Umbilical cord (tissue), 2 donors: ENCODE results near the gene RELB. TPM values are rescaled to one million over a fixed set of nuclear protein-coding genes. Genes with fewer than 3 reads are reported as not detected.
"Not testable (repeated sequence)": the region's sequence is repeated elsewhere in the genome, so short reads cannot be mapped to it uniquely, and the experiment has no call there.

Source experiments
- DNase-seq: peaks from one replicate; pipeline ENCODE4 v3.0.0-alpha.2; 2015; ENCODE audit warnings: low spot score
- total RNA-seq: library from RNA; depleted of rRNA; stranded (reverse); fragments of >200 nt; gene quantifications from one replicate; pipeline ENCODE4 v1.2.3, GENCODE V29; 2014; ENCODE audit warnings: low replicate concordance; ENCODE audit not compliant: insufficient read depth

Gene RELB
- total RNA-seq, 1 donor from 2014 or later, result 4.8 TPM

DNA sequence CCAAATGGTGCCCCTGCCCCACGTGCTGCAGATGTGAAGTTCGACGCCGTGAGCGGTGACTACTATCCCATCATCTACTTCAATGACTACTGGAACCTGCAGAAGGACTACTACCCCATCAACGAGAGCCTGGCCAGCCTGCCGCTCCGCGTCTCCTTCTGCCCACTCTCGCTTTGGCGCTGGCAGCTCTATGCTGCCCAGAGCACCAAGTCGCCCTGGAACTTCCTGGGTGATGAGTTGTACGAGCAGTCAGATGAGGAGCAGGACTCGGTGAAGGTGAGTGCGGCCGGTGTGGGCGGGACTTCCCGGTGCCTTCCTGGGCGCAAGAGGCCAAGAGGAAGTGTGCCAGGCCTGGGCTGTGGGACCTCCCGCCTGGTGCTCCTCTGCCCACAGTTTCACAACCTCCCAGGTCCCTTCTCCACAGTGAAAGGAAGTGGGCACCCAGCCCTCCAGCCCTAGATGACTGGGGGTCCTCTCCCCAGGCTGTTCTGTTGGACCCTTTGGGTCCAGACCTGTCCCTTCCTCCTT is 14.1 kb upstream of the RELB start:
- DNase-seq, result no peak

- no peak for DNase-seq
Observed at GRCh38 chr19:44988273-44988672, 13.0 kb upstream of the RELB start.

DNA sequence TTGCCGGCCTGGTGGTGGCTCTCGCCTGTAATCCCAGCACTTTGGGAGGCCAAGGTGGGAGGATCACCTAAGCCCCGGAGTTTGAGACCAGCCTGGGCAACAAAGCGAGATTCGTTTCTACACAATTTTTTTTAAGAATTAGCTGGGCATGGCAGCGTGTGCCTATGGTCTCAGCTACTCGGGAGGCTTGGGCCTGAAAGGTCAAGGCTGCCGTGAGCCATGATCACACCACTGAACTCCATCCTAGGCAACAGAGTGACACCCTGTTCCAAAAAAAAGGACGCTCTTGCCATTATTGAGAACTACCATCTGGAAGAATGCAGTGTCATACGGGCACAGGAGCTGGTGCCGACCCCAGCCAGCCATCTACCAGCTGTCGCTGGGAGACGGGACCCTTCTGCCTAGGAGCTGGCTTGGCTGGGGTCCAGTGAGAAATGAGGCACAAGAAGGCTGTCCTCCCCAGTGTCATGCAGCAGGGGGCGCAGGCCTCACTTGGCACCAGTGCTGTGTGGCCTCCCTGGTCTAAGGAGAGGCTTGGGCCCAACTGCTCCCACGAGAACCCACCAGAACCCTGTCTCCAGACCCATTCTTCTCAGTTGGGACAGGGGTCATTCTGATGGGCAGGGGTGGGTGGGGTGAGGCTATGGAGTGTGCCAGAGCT is 12.2 kb upstream of the RELB start:
- DNase-seq, result peak; percentile 17

DNA sequence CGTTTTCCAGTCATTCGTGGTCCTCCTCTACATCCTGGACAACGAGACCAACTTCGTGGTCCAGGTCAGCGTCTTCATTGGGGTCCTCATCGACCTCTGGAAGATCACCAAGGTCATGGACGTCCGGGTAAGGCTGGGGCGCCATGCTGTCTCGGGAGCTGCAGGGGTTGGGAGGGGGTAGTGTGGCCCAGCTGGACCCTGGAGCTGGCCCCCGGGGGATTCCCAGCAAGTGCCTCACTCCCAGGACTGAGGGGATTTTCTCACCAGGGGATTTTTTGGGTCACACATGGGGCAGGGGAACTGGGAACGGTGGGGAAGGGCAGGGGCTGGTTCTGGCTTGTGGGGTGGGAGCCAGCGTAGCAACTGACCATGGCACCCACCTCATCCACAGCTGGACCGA is 10.8 kb upstream of the RELB start:
- no peak for DNase-seq

DNA sequence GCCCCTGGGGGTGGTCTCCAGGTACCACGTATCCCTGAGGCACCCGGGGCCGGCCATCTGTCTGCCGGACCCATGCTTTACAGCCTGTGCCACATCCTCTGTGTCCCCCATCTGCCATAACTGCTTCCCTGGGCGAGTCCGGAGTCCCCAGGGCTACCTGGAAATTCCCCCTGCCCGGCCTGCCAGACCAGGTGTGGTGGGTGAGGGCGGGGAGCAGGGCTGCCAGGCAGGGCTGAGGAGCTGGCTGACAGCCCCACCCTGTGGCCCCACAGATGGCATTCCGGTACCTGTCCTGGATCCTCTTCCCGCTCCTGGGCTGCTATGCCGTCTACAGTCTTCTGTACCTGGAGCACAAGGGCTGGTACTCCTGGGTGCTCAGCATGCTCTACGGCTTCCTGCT is 10.3 kb upstream of the RELB start:
- DNase-seq, result no peak

DNA sequence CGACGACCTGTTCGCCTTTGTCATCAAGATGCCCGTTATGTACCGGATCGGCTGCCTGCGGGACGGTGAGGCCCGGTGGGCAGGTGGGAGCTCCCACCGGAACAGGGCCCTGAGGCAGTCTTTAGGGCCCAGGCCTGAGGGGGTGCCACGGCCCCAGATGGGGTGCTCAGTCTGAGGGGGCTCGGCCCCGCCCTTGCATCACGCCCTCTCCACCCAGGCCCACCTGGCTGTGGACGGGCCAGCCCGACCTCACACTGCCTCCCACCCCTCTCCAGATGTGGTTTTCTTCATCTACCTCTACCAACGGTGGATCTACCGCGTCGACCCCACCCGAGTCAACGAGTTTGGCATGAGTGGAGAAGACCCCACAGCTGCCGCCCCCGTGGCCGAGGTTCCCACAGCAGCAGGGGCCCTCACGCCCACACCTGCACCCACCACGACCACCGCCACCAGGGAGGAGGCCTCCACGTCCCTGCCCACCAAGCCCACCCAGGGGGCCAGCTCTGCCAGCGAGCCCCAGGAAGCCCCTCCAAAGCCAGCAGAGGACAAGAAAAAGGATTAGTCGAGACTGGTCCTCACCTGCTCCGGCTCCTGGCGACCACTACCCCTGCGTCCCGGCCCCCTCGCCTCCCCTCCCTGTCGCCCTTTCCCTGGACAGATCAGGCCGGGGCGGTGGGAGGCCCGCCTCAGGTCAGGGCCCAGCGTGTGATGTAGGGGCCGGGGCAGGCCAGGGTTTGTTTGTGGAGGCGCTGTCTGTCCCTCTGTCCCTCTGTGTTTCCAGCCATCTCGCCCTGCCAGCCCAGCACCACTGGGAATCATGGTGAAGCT is 8.7 kb upstream of the RELB start:
- no peak for DNase-seq

DNA sequence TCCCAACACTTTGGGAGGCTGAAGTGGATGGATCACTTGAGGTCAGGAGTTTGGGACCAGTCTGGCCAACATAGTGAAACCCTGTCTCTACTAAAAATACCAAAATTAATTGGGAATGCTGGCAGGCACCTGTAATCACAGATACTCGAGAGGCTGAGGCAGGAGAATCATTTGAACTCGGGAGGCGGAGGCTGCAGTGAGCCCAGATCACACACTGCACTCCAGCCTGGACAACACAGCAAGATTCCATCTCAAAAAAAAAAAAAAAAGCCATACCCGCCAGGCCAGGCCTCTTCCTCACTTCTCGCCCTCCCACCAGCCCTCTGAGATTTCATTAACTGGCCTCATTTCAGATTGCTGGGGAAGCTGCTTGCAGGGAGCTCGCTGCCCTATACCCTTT is 7.7 kb upstream of the RELB start:
- DNase-seq, result no peak

DNA sequence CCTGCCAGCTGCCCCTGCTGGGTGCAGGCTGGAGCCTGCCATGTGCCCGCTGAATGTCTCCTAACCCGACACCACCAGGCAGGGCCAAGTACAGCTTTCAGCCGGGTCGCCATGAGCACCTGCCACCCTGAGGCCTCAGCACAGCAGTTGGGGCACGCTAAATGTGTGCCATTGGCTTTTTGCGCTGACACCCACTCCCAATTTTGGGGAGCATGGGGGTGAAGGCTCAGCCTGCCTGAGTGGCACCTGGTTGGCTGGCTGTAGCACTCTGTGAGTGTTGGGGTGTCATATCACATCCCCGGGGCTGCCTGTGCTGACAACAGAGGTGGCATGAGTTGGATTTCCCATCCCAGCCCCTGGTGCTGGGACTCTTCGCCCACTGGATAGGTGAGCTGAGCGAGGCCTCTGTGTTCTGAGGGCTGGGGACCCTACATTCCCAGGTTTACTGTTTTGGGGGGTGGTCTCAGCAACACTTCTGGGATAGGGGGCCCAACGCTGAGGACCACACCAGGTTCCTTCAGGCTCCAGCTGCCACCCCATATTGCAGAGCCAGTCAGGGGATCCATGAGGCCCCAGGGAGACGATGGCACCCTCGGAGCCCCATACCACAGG is 7.2 kb upstream of the RELB start:
- DNase-seq, result no peak

- no peak for DNase-seq
Observed at GRCh38 chr19:44998025-44998424, 3.2 kb upstream of the RELB start.

DNA sequence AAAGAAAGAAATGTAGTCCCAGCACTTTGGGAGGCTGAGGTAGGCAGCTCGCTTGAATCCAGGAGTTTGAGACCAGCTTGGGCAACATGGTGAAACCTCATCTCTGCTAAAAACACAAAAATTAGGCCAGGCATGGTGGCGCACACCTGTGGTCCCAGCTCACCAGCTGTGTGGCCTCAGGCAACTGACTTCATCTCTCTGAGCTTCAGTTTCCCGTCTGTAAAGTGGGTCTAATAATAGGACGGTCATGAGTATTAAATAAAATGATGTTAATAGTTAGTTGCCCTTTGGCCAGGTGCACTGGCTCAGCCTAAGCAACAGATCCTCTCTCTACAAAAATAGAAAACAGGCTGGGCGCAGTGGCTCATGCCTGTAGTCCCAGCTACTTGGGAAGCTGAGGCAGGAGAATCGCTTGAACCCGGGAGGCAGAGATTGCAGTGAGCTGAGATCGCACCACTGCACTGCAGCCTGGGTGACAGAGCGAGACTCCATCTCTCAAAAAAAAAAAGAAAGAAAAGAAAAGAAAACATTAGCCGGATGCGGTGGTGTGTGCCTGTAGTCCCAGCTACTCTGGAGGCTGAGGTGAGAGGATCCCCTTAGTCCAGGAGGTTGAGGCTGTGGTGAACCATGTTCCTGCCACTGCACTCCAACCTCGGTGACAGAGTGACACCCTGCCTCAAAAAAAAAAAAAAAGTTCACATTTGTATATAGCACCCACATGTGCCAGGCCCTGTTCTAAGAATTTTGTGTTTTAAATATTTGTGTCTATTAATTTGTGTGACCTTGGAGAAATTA is 1.9 kb upstream of the RELB start:
- DNase-seq, result not testable (repeated sequence)

- not testable (repeated sequence) for DNase-seq
Observed at GRCh38 chr19:45000665-45001064, 599 bp upstream of the RELB start.

GRCh38 chr19:45003485-45003884 is 2.2 kb downstream of the RELB start:
- no peak for DNase-seq

GRCh38 chr19:45005787-45006186 is 4.5 kb downstream of the RELB start:
- no peak for DNase-seq

- DNase-seq, result no peak
Observed at GRCh38 chr19:45008552-45008951, 7.3 kb downstream of the RELB start.

DNA sequence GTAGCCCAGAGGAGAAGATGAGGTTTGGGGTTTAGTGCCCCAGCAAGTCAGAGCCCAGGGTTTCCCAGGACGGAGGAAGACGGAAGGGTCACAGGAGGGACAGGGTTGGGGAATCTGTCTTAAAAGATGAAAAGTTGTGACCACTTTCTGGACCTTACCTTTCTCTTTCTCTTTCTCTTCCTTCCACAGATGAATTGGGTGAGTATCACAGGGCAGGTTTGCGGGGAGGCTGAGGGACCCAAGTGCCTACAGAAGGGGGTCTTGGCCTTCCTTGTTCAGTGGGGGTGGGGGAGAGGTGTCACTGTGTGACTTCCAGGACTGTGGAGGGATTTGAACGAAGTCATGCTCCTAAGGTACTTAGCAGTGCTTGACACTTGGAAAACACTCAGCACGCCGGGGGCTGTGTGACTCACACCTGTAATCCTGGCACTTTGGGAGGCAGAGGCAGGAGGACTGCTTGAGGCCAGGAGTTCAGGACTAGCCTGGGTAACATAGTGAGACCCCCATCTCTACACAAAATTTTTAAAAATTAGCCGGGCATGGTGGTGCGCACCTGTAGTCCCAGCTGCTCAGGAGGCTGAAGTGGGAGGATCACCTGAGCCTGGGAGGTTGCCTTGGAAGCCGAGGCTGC is 8.5 kb downstream of the RELB start:
- no peak for DNase-seq

GRCh38 chr19:45010306-45010705 is 9.0 kb downstream of the RELB start:
- DNase-seq, result no peak

DNA sequence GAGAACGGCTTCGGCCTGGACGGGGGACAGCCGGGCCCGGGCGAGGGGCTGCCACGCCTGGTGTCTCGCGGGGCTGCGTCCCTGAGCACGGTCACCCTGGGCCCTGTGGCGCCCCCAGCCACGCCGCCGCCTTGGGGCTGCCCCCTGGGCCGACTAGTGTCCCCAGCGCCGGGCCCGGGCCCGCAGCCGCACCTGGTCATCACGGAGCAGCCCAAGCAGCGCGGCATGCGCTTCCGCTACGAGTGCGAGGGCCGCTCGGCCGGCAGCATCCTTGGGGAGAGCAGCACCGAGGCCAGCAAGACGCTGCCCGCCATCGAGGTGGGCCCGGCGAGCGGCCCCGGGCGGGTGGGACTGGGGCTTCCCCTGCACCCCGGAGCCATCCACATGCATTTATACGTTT is 10.7 kb downstream of the RELB start:
- DNase-seq, result no peak

- DNase-seq, result peak; percentile 83
Observed at GRCh38 chr19:45016388-45017314, 15.4 kb downstream of the RELB start.

GRCh38 chr19:45019187-45019586 is 17.9 kb downstream of the RELB start:
- DNase-seq, result no peak

DNA sequence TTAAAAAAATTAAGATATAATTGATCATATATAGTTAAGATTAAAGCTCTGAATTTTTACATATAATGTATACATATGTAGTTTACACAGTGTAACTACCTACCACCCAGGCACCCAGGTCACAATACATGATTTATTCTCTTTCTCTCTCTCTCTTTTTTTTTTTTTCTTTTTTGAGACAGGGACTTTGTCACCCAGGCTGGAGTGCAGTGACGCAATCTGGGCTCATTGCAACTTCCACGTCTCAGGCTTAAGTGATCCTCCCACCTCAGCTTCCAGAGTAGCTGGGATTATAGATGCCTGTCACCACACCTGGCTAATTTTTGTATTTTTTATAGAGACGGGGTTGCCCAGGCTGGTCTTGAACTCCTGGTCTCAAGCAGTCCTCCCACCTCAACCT is 18.8 kb downstream of the RELB start:
- DNase-seq, result no peak
